GM21447 (cell line): ENCODE measurements around the gene MXRA7.
"Not testable (repeated sequence)": the region's sequence is repeated elsewhere in the genome, so short reads cannot be mapped to it uniquely, and the experiment has no call there.

ENCODE experiments used
- ATAC-seq: cut with Tn5 transposase; IDR thresholded peaks from one replicate; pipeline ENCODE4 v1.9.1; 2021; ENCODE audit not compliant: unreplicated experiment

The MXRA7 gene

GRCh38 chr17:76657505-76658241 lies 53.1 kb downstream of the MXRA7 start:
- no peak for ATAC-seq

GRCh38 chr17:76654408-76654807 lies 56.4 kb downstream of the MXRA7 start:
- no peak for ATAC-seq

- ATAC-seq, result no peak
Observed at GRCh38 chr17:76650504-76650903, 60.3 kb downstream of the MXRA7 start.

GRCh38 chr17:76646712-76647111 lies 64.1 kb downstream of the MXRA7 start:
- ATAC-seq, result no peak

- ATAC-seq, result no peak
Observed at GRCh38 chr17:76645481-76645880, 65.3 kb downstream of the MXRA7 start.

- no peak for ATAC-seq
Observed at GRCh38 chr17:76644995-76645394, 65.8 kb downstream of the MXRA7 start.

- no peak for ATAC-seq
Observed at GRCh38 chr17:76643553-76644148, 67.1 kb downstream of the MXRA7 start, which contains the start of gene ST6GALNAC1. Gene ST6GALNAC1, minus strand, starts transcription at chr17:76643757. Its CDS starts 119 bp downstream, at chr17:76643638.

- ATAC-seq, result no peak
Observed at GRCh38 chr17:76642994-76643393, 67.8 kb downstream of the MXRA7 start.

GRCh38 chr17:76642032-76642561 lies 68.7 kb downstream of the MXRA7 start:
- no peak for ATAC-seq

- no peak for ATAC-seq
Observed at GRCh38 chr17:76641501-76641900, 69.3 kb downstream of the MXRA7 start.

GRCh38 chr17:76640550-76641380 lies 70.0 kb downstream of the MXRA7 start:
- ATAC-seq, result no peak

- no peak for ATAC-seq
Observed at GRCh38 chr17:76638263-76638662, 72.5 kb downstream of the MXRA7 start.

- not testable (repeated sequence) for ATAC-seq
Observed at GRCh38 chr17:76636486-76637206, 74.1 kb downstream of the MXRA7 start.

- ATAC-seq, result no peak
Observed at GRCh38 chr17:76635659-76636360, 75.0 kb downstream of the MXRA7 start.

- no peak for ATAC-seq
Observed at GRCh38 chr17:76635039-76635438, 75.7 kb downstream of the MXRA7 start.

GRCh38 chr17:76633628-76634328 lies 77.0 kb downstream of the MXRA7 start:
- no peak for ATAC-seq

GRCh38 chr17:76631821-76632565 lies 78.8 kb downstream of the MXRA7 start:
- ATAC-seq, result no peak

GRCh38 chr17:76630151-76630550 lies 80.6 kb downstream of the MXRA7 start:
- ATAC-seq, result no peak
